ENCODE data around the gene TMCC2.

The TMCC2 gene

GRCh38 chr1:205241366-205242030, 13.8 kb downstream of the TMCC2 start:
- DNase-seq = no peak

DNA sequence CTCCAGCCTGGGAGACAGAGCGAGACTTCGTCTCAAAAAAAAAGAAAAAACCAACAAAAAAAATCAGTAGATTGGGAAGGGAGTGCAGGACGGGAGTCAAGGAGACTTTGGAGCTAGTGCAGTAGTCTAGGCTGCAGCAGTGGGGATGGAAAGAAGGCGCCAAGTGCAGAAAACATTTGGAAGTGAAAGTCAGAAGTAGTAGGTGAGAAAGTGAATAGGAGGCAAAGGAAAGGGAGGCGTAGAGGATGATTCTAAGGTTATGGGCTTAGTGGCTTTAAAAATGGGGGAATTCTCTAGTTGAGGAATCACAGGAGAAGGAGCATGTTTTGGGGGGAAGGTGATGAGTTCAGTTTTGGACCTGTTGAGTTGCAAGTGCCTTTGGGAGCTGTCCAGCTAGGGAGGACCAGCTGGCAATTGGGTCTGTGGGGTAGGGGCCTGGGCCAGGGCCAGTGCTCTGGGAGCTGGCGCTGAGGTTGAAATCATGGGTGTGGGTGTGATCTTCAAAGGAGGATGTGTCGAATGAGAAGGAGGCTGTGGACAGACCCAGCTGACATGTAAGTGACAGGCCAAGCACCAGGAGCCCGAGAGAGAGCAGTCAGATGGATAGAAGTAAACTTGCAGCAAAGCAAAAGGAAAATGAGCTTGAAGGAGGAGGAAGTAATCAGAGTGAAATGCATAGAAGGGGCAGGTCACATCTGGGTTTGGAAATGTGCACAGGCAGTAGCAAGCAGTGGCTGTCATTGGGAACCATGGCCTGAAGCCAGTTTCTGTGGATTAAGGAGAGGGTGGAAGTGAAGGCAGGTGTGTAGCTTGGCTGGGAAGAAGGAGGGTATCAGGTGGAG, 15.8 kb downstream of the TMCC2 start:
- DNase-seq = no peak

DNA sequence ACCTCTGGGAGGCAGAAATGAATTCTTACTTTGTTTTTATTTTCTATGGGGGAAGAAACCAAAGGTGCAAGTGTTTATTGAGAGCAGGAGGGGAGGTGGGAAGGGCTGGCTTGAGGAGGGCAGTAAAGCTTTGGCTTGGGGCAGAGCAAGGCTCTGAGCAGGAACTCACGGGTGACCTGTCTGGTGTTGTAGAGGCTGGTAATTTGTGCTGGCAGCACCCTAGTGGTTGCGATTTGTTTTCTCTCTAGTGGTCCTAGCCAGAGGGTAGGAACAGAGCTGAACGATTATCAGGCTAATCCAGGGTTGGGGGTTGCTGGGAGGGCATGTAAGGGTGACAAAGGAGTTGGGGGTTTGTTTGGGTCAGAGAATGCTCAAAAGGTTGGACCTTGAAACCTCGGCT, 16.6 kb downstream of the TMCC2 start:
- no peak for DNase-seq

GRCh38 chr1:205245096-205245495, 17.4 kb downstream of the TMCC2 start:
- DNase-seq = no peak

- DNase-seq = no peak
These were observed 18.8 kb downstream of the TMCC2 start for GRCh38 chr1:205246351-205247119.

- DNase-seq = no peak
These were observed 19.6 kb downstream of the TMCC2 start for GRCh38 chr1:205247130-205247921.

DNA sequence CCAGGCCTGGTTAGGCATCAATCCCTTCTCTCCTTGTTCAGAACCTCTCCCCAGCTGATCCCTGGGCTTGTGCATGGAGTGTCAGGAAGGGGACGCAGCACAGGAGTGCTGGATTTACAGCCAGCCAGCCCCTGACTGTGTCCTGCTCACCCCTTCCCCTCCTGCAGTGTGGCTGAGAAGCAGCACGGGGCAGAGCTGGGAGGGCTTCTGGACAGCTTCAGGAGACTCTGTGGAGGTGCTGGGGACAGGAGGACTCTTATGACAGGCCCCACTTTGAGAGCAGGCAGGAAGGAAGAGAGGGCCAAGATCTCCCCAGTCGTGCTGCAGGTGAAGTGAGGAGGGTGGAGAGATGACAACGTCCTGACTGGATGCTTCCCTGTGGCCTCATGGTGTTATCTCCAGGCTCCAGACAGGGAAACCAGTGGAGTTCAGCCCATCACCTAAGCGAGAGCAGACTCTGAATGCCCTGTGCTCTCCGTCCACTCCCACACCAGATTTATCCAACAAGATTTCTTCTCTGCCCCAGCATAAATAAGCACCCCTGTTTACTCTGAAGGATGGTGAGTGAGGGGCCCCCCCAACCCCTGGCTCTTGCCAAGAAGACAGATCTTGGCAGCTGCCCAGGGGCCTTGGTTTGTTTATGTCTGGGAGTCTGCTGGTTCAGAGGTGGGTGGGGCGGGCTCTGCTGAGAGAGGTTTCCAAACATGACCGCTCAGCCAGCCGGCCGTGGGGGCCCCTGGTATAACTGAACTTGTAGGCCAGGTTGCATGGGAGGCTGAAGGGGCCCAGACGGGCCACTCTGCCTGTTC, 21.3 kb downstream of the TMCC2 start:
- no peak for DNase-seq

- no peak for DNase-seq
These were observed 21.9 kb downstream of the TMCC2 start for GRCh38 chr1:205249651-205250050.

GRCh38 chr1:205250699-205251098, 23.0 kb downstream of the TMCC2 start:
- no peak for DNase-seq

- no peak for DNase-seq
These were observed 23.8 kb downstream of the TMCC2 start for GRCh38 chr1:205251576-205251975.

DNA sequence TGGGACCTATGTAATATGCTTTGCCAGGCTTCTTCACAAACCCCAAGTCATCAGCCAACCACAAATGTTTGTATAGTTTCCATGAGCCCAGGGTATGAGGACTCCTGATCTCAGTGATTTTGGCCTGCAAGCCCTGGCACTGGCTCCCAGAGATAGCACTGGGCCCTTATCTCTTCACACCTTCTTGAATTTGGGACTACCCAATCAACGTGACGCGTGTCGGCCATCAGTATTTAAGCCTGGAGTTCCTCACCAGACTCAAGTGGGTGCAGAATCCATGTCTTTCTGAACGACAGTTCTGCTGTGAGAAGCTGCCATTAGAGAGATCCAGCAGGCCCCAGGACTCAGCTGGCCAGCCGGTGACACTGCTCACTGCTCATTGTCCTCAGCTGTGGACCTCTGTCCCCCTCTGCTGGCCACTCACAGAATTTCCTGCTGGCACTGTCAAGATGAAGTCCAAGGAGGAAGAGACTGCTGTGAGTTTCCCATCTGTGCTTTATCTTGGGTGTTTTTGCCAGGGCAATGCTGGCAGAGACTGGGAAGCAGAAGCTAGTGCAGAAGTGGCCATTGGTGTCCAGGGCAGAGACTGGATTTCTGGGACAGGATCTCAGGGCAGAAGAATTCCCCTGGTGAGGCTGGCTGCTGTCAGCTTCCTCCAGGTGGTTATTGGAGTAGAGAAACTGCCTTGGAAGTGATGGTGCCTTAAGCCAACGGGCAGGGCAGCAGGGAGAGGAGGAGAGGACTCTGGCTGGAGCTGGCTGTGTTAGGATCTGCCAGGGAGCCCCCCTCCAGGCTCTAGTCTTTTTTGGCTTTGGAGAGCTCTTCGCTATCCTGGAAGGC, 28.4 kb downstream of the TMCC2 start:
- DNase-seq = peak; percentile 52 to 82 (median 70)

- DNase-seq = no peak
These were observed 29.3 kb downstream of the TMCC2 start for GRCh38 chr1:205256951-205257625.

DNA sequence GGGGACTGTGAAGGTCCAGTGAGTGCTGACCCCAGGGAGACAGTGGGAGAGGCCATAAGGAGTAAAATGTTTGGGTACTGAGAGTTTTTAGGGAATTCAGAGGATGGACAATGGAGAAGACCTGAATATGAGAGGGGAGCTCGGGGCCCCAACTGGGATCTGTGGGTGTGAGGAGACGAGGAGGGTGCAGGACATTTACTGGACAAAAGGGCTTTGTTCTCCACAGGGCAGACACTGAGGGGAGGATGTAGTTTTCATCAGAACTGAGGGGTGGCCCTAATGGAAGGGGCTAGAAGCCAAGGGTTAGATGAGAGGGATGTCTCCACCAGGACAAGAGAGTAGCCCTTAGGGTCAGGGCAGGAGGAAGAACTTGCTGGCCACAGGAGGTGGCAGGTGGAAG, 30.0 kb downstream of the TMCC2 start:
- no peak for DNase-seq

DNA sequence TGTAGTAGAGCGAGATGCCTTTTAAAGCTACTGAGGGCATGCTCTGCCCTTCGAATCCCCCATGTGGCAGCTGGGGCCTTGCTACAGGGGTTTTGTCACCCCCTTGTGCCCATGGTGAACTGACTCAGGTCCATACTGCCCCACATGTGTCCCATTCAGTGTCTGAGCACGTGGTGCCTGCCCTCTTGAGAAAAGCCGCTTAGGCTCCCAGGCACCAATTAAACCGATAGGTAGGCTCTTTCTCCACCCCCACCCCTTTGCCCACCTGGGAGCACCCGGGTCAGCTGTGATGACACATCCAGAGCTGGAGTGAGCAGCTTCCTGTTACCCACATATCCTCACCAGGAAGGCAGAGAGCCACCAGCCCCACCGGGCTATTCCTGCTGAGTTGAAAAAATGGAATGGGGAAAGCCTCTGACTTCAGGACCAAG, 30.5 kb downstream of the TMCC2 start:
- no peak for DNase-seq

GRCh38 chr1:205258719-205259118, 31.0 kb downstream of the TMCC2 start:
- DNase-seq = no peak

DNA sequence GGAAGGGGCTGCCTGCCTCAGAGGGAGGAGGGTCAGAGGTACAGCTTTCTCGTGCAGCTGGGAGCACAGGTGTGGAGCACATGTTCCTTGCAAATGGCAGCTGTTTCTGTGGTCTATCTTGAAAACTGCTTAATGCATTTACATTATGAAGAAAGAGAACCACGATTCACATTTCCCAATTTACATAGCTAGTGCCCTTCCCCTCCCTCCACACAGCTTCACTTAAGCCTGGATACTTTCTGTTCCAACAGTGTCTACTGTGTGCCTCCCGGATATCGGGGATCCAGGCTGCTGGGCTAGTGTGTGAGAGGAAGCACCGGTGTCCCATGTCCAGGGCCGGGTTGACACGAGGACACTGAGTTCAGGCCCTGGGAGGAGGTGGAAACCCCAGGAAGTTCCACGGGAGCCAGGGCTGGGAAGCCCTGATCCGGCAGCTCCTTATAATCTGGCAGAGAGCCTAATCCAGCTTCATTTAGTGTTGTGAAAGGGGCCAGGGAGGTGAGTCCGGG, 31.6 kb downstream of the TMCC2 start:
- DNase-seq = no peak

DNA sequence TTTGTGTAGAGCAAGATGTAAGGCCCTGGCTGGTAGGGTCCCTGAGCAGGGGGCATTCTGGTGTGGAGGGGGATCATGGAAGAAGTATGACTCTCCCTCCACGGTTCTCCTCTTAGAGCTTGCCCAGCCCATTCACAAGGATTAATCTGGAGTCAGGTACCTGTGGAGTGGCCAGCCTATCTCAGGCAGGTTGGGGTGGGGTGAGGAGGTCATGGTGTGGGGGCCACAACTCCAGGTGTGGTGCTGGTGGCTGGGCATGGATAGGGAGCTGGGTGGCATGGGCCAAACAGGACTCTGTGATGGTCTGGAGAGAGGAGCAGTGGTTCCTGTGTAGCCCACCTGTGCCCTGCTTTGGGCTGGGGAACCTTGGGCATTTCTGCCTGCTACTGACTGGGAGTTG, 32.3 kb downstream of the TMCC2 start:
- no peak for DNase-seq

- DNase-seq = no peak
These were observed 33.4 kb downstream of the TMCC2 start for GRCh38 chr1:205260948-205261732.

Data from T-helper 2 cell (primary cell).